ENCODE measurements around the gene EXOC6. TPM values are rescaled to one million over a fixed set of nuclear protein-coding genes. Genes with fewer than 3 reads are reported as not detected.

Gene EXOC6, protein sequence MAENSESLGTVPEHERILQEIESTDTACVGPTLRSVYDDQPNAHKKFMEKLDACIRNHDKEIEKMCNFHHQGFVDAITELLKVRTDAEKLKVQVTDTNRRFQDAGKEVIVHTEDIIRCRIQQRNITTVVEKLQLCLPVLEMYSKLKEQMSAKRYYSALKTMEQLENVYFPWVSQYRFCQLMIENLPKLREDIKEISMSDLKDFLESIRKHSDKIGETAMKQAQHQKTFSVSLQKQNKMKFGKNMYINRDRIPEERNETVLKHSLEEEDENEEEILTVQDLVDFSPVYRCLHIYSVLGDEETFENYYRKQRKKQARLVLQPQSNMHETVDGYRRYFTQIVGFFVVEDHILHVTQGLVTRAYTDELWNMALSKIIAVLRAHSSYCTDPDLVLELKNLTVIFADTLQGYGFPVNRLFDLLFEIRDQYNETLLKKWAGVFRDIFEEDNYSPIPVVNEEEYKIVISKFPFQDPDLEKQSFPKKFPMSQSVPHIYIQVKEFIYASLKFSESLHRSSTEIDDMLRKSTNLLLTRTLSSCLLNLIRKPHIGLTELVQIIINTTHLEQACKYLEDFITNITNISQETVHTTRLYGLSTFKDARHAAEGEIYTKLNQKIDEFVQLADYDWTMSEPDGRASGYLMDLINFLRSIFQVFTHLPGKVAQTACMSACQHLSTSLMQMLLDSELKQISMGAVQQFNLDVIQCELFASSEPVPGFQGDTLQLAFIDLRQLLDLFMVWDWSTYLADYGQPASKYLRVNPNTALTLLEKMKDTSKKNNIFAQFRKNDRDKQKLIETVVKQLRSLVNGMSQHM
- 55.8 and 59.2 TPM in 2 replicates for total RNA-seq

DNA sequence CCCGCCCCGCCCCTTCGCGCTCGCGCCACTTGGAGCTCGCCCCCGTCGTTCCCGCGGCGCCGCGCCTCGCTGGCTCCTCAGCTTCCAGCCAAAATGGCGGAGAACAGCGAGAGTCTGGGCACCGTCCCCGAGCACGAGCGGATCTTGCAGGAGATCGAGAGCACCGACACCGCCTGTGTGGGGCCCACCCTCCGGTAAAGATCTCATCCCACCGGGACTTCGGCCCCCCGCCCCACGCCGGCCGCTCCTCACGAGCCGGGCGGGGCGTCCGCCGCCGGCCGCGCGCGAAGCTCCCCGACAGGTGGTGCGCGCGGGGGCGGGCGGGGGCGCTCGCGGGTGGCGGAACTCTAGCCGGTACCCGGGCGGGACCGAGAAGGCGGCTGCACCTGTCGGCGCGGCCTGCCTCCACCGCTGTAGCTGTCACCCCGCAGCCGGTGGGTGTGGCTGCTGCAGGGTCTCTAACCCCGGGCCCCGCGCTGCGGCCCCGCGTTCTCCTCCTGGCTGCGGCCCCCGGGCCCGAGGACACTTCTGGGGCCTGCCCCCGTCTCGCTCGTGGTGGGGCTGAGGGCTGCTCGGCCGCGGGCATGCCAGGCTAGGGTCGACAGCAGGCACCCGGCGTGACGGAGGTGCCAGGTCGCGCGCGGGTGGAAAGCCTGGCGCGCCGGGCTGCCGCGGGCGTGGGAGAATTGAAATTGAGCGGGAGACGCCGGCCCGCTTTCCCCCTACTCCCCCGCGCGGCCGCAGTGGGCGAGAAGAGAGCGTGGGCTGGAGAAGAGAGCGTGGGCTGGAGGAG, at the start of gene EXOC6:
EXOC6 (plus strand) TSS at position 80 of the 793 bp plus-strand sequence; CDS start at position 94, 14 bp downstream.

DNA sequence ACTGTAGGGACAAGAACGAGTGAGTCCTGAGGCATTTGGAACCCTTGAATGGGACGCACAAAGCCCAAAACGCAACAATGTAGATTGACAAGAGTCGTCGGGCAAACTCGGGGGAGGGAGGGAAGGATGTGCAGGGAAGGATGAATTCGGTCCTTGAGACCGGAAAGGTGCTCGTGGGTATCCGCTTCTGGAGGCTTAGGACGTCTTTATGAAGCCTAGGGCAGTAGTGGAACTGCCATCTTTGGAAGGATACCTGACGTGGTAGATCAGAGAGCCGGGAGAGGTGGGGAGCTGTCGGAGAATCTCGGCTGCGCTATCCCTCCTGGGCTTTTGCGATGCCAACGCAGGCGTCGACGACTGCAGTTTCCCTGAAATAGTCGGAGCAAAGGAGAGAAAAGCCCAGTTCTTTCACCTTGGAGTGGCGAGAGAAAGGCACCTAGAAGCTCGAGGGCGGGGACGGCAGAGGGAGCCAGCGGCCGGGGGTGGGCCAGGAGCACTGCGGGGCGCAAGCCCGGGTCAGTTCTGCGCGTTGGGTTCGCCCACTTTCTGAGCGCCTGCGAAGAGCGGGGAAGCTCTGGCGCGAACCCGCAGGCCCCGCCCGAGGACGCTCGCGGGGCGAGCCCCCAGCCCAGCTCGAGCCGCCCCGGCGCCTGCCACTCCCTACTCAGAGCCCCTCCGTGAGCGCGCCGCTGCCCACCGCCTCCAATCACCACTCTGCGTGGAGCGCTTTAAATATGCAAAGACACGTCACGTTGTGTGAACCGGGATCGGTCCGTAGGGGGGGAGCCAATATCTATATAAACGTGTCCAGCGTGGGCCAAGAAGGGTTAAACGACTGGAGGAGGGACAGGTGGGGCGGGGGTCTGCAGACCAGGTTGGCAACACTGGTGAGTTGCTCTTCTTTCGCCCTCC, 211.9 kb downstream of the EXOC6 start, which contains the start of gene CYP26C1:
CYP26C1 (plus strand) TSS at position 824 of the 912 bp plus-strand sequence. CDS start 466 bp downstream, outside the sequence.

DNA sequence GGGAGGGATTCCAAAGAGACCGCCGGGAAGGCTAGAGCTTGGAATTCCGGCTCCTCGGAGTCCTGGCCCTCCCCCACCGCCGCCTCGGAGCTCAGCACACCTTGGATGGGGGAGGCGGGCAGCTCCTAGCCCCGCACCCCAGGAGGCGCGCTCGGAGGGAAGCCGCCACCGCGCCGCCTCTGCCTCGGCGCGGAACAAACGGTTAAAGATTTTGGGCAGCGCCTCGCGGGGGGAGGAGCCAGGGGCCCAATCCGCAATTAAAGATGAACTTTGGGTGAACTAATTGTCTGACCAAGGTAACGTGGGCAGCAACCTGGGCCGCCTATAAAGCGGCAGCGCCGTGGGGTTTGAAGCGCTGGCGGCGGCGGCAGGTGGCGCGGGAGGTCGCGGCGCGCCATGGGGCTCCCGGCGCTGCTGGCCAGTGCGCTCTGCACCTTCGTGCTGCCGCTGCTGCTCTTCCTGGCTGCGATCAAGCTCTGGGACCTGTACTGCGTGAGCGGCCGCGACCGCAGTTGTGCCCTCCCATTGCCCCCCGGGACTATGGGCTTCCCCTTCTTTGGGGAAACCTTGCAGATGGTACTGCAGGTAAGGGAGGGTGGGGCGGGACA, 225.3 kb downstream of the EXOC6 start, which contains the start of gene CYP26A1:
CYP26A1 (plus strand) TSS at position 355 of the 608 bp plus-strand sequence; CDS start at position 397, 42 bp downstream.

Other genes with a start within 250 kb of the EXOC6 start
- gene HHEX, start 158.6 kb upstream of the EXOC6 start, total RNA-seq, result 42.2 and 53.2 TPM in 2 replicates
- 0.30 and 2.5 TPM in 2 replicates for gene CYP26C1, start 212.3 kb downstream of the EXOC6 start, total RNA-seq
- gene CYP26A1, start 225.4 kb downstream of the EXOC6 start, total RNA-seq, result 0.60 TPM in 1 of 2 replicates, not detected in the other